Progenitor cell of endocrine pancreas (in vitro differentiated cells): ENCODE results near the gene SHISAL2A. TPM values are rescaled to one million over a fixed set of nuclear protein-coding genes. Genes with fewer than 3 reads are reported as not detected.
A peak's percentile ranks its signal among the peaks of the same experiment; 100 is the strongest.

Experiments used
- DNase-seq: peaks from one replicate; pipeline ENCODE4 v3.0.0; 2021; ENCODE audit warnings: low spot score; ENCODE audit not compliant: unreplicated experiment
- H3K27ac Mint-ChIP-seq: 2 replicates; pipeline ENCODE4 v1.8.0; 2021; ENCODE audit warnings: mild to moderate bottlenecking, moderate library complexity, mixed read lengths
- H3K27me3 Mint-ChIP-seq: 2 replicates; pipeline ENCODE4 v1.8.0; 2021; ENCODE audit warnings: mixed read lengths
- H3K36me3 Mint-ChIP-seq: 2 replicates; pipeline ENCODE4 v1.8.0; 2022; ENCODE audit warnings: mixed read lengths; ENCODE audit not compliant: insufficient read depth
- H3K4me1 Mint-ChIP-seq: 2 replicates; pipeline ENCODE4 v1.8.0; 2021; ENCODE audit warnings: low read depth, mixed read lengths
- H3K4me3 Mint-ChIP-seq: 2 replicates; pipeline ENCODE4 v1.8.0; 2021; ENCODE audit warnings: low read depth, mild to moderate bottlenecking, moderate library complexity, mixed read lengths
- H3K9me3 Mint-ChIP-seq: 2 replicates; pipeline ENCODE4 v1.8.0; 2021; ENCODE audit warnings: low read depth, mixed read lengths
- CTCF ChIP-seq: fragments of 200-600 bp; sonication (generic); IDR thresholded peaks from one replicate; pipeline ENCODE4 v1.5.0; 2021; ENCODE audit warnings: antibody characterized with exemption, mild to moderate bottlenecking; ENCODE audit not compliant: unreplicated experiment
- total RNA-seq: library from RNA; stranded (reverse); gene quantifications from 2 replicates; pipeline ENCODE4 v1.2.1, GENCODE V29; 2021

The SHISAL2A gene
- total RNA-seq, 1 donor from 2014 or later: 0.38 TPM

GRCh38 chr1:52599236-52599635 lies 33.7 kb upstream of the SHISAL2A start:
- no peak for DNase-seq
- H3K9me3 Mint-ChIP-seq: peaks cover 3% of the 10 kb centered on the region
- peaks cover 32% of the 10 kb centered on the region for H3K27me3 Mint-ChIP-seq
- no peaks in the 10 kb centered on the region for H3K36me3 Mint-ChIP-seq
- H3K4me3 Mint-ChIP-seq: no peak overlapping the region
- peaks cover 8% of the 10 kb centered on the region for H3K4me1 Mint-ChIP-seq
- TF ChIP-seq CTCF: no peak
- no peak overlapping the region for H3K27ac Mint-ChIP-seq

- Mint-ChIP-seq H3K27ac (no peak overlapping the region), H3K27me3 (peaks cover 27% of the 10 kb centered on the region), H3K9me3 (peaks cover 3% of the 10 kb centered on the region), H3K4me3 (no peak overlapping the region), H3K36me3 (no peaks in the 10 kb centered on the region), H3K4me1 (peaks cover 8% of the 10 kb centered on the region)
- no peak for DNase-seq
- TF ChIP-seq CTCF: no peak
Observed at GRCh38 chr1:52600533-52601179, 32.3 kb upstream of the SHISAL2A start.

GRCh38 chr1:52601519-52601918 lies 31.4 kb upstream of the SHISAL2A start:
- no peak for DNase-seq
- Mint-ChIP-seq H3K27me3 (peaks cover 30% of the 10 kb centered on the region), H3K27ac (peak overlapping the region; percentile 56), H3K9me3 (peaks cover 3% of the 10 kb centered on the region), H3K4me3 (peak overlapping the region; percentile 72), H3K4me1 (peaks cover 8% of the 10 kb centered on the region), H3K36me3 (peaks cover 2% of the 10 kb centered on the region)
- TF ChIP-seq CTCF: no peak

GRCh38 chr1:52601991-52602855 lies 30.7 kb upstream of the SHISAL2A start, which contains the start of gene GPX7:
Gene GPX7 (plus strand): TSS chr1:52602371. CDS start chr1:52602410, 39 bp downstream.
- Mint-ChIP-seq H3K9me3 (peaks cover 3% of the 10 kb centered on the region), H3K27ac (peak within 1 kb of the TSS; percentile 63), H3K27me3 (peaks cover 33% of the 10 kb centered on the region), H3K4me3 (peak within 1 kb of the TSS; percentile 73), H3K36me3 (peaks cover 6% of the 10 kb centered on the region), H3K4me1 (peaks cover 8% of the 10 kb centered on the region)
- peak; percentile 27 for DNase-seq
- no peak for TF ChIP-seq CTCF

GRCh38 chr1:52602856-52603600 lies 29.9 kb upstream of the SHISAL2A start:
- Mint-ChIP-seq H3K4me3 (peak overlapping the region; percentile 73), H3K27me3 (peaks cover 29% of the 10 kb centered on the region), H3K36me3 (peaks cover 12% of the 10 kb centered on the region), H3K4me1 (peaks cover 11% of the 10 kb centered on the region), H3K27ac (peak overlapping the region; percentile 63), H3K9me3 (peaks cover 3% of the 10 kb centered on the region)
- no peak for TF ChIP-seq CTCF
- DNase-seq: no peak
